GM19463 (cell line): ENCODE results near the gene OLFML3.
"Not testable (repeated sequence)": the region's sequence is repeated elsewhere in the genome, so short reads cannot be mapped to it uniquely, and the experiment has no call there.

Experiments
- ATAC-seq: cut with Tn5 transposase; IDR thresholded peaks from one replicate; pipeline ENCODE4 v1.9.1; 2021; ENCODE audit warnings: mild to moderate bottlenecking, moderate library complexity; ENCODE audit not compliant: unreplicated experiment

OLFML3 gene

GRCh38 chr1:113948151-113948550 is 31.1 kb upstream of the OLFML3 start:
- not testable (repeated sequence) for ATAC-seq

GRCh38 chr1:113949007-113949406 is 30.3 kb upstream of the OLFML3 start:
- ATAC-seq, result no peak

GRCh38 chr1:113950908-113951307 is 28.4 kb upstream of the OLFML3 start:
- ATAC-seq, result no peak

GRCh38 chr1:113951719-113952118 is 27.6 kb upstream of the OLFML3 start:
- ATAC-seq, result no peak

DNA sequence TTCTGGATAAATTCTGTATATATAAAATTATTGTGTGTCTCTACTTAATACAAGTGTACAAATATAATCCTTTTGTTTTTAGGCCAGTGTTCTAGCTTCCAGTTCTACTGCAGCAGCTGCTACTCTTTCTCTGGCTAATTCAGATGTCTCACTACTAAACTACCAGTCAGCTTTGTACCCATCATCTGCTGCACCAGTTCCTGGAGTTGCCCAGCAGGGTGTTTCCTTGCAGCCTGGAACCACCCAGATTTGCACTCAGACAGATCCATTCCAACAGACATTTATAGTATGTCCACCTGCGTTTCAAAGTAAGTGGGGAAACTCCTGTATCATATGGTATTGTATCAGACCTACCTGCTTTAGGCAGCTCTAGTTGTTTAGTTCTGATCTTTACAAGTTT is 21.3 kb upstream of the OLFML3 start:
- ATAC-seq, result no peak

DNA sequence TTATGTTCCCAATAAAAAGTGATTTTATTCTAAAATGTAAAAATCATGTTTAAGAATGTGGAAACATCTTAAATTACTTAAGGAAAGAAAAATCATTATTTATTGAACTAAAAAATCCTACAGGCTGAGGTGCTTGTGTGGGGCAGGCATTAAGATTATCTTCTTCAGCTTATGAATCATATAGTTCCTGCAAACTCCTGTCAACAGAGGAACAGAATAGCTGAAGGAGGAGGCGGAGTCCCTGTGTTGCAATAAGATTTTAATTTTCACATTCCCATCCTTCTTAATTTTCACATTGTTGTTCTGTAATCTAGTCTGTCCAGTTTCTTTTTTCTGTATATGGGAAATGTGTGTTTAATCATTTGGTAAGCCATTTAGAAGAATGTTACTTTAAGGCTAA is 20.6 kb upstream of the OLFML3 start:
- no peak for ATAC-seq

DNA sequence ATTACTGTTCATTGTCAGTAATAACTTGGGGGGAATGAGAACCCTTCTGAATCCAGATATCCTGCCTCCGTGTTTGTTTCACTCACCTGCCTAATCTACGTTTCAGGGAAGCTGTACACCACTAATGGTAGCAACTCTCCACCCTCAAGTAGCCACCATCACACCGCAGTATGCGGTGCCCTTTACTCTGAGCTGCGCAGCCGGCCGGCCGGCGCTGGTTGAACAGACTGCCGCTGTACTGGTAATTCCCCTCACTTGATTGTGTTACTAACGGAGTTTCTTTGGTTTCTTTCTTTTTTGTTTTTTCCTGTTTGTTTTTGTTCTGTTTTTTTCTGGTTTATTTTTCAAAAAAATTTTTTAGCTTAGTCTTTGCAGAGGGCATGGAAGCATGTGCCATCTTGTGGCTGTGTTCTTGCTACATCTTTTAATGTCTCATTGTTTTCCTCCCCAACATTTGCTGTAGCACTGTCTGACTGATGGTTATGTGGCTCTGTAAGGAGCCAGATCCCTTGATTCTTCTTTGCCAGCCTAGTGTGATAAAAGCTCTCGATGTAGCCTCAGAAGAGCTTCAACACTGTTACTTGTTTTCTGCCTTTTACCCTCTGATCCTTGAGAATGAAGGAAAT is 15.9 kb upstream of the OLFML3 start:
- no peak for ATAC-seq

- no peak for ATAC-seq
These were observed 13.4 kb upstream of the OLFML3 start for GRCh38 chr1:113965703-113966412.

GRCh38 chr1:113972954-113973353 is 6.3 kb upstream of the OLFML3 start:
- no peak for ATAC-seq

DNA sequence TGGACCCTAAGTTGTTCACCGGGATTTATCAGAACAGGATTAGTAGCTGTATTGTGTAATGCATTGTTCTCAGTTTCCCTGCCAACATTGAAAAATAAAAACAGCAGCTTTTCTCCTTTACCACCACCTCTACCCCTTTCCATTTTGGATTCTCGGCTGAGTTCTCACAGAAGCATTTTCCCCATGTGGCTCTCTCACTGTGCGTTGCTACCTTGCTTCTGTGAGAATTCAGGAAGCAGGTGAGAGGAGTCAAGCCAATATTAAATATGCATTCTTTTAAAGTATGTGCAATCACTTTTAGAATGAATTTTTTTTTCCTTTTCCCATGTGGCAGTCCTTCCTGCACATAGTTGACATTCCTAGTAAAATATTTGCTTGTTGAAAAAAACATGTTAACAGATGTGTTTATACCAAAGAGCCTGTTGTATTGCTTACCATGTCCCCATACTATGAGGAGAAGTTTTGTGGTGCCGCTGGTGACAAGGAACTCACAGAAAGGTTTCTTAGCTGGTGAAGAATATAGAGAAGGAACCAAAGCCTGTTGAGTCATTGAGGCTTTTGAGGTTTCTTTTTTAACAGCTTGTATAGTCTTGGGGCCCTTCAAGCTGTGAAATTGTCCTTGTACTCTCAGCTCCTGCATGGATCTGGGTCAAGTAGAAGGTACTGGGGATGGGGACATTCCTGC is 3.9 kb upstream of the OLFML3 start:
- ATAC-seq, result no peak

DNA sequence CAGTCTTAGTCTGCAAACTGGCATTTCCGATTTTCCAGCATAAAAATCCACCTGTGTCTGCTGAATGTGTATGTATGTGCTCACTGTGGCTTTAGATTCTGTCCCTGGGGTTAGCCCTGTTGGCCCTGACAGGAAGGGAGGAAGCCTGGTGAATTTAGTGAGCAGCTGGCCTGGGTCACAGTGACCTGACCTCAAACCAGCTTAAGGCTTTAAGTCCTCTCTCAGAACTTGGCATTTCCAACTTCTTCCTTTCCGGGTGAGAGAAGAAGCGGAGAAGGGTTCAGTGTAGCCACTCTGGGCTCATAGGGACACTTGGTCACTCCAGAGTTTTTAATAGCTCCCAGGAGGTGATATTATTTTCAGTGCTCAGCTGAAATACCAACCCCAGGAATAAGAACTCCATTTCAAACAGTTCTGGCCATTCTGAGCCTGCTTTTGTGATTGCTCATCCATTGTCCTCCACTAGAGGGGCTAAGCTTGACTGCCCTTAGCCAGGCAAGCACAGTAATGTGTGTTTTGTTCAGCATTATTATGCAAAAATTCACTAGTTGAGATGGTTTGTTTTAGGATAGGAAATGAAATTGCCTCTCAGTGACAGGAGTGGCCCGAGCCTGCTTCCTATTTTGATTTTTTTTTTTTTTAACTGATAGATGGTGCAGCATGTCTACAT is 2.5 kb upstream of the OLFML3 start:
- no peak for ATAC-seq

- no peak for ATAC-seq
These were observed 1.4 kb upstream of the OLFML3 start for GRCh38 chr1:113977906-113978305.

- no peak for ATAC-seq
These were observed 836 bp downstream of the OLFML3 start for GRCh38 chr1:113980110-113980509.

DNA sequence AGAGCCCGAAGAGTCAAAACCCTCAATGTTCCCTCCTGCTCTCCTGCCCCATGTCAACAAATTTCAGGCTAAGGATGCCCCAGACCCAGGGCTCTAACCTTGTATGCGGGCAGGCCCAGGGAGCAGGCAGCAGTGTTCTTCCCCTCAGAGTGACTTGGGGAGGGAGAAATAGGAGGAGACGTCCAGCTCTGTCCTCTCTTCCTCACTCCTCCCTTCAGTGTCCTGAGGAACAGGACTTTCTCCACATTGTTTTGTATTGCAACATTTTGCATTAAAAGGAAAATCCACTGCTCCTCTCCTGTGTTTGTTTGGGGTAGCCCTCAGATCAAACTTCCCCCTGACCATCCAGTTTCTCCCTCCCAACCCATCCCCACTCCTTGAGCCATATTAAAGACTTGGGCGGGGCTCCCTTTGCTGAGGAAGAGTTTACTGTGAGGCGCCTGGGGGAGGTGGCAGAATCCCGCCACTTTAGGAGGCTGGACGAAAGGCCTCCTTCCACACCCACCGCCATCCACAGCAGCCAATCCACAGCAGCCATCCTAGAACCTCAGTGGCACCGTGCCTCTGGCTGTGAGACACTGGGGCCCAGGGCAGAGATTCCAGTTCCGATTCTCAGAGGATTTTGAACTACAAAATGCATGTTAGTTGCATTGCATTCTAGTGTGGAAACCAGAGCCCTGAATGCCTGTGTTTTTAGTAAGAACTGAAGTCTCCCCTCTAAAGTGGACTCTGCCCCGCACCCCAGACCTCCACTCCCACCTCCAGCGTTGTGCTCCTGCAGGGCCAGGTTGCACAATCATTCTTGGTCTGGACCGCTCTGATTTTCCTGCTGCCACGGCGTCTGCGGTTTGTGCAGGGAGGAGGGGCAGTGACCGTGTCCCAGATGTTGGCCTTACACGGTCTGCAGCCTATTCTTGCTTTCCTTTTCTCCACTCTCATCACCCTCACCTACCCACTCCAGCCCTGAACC is 3.0 kb downstream of the OLFML3 start:
- no peak for ATAC-seq

DNA sequence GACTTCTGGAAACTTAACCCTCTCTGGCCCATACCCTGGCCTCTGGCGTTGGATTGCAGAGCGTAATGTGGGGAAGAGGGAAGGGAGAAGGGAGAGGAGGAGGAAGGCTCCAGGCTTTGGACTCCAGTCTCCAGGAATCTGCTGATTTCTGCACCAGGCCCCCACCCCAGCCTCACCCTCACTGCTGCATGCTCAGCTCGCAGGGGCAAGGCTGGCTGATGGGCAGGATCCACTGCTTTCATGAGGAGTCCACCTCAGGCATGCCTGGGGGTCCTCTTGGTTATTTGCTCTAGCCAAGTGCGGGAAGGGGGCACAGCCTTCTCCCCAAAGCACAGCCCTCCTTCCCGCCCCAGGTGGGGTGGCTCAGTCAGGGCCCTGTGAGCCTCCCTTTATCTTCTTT is 3.7 kb downstream of the OLFML3 start:
- ATAC-seq, result no peak

- ATAC-seq, result no peak
These were observed 4.1 kb downstream of the OLFML3 start for GRCh38 chr1:113983391-113983790.

DNA sequence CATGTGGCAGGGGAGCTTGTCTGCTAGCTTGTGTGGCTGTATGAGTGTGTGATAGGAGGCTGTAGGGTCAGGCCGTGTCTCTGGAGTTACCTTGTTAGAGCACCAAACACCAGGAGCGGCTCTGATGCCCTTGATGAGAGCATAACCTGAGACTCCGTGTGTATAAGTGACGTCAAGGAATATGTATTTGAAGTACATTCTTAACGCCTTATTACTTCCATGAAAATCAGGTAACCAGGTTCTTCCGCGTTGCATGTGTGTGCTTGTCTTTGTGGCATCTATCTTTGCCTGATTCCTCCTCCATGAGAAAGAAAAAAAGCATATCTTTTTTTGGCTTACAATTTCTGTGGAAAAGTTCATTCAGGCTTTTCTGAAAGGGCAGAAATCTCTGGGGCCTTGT is 4.6 kb downstream of the OLFML3 start:
- no peak for ATAC-seq

GRCh38 chr1:113984710-113985109 is 5.4 kb downstream of the OLFML3 start:
- no peak for ATAC-seq

GRCh38 chr1:113986802-113987201 is 7.5 kb downstream of the OLFML3 start:
- no peak for ATAC-seq

- ATAC-seq, result no peak
These were observed 8.0 kb downstream of the OLFML3 start for GRCh38 chr1:113987259-113987658.

GRCh38 chr1:113990530-113990929 is 11.3 kb downstream of the OLFML3 start:
- no peak for ATAC-seq
